Activated naive CD8-positive, alpha-beta T cell (primary cell): ENCODE measurements around the gene BAK1.
"Not testable (repeated sequence)": the region's sequence is repeated elsewhere in the genome, so short reads cannot be mapped to it uniquely, and the experiment has no call there.

Experiments used
- H3K27ac Mint-ChIP-seq: one replicate; pipeline ENCODE4 v1.8.0; 2021; ENCODE audit warnings: mixed read lengths
- H3K27me3 Mint-ChIP-seq: one replicate; pipeline ENCODE4 v1.8.0; 2021; ENCODE audit warnings: mixed read lengths
- H3K36me3 Mint-ChIP-seq: one replicate; pipeline ENCODE4 v1.8.0; 2021; ENCODE audit warnings: mixed read lengths
- H3K4me1 Mint-ChIP-seq: one replicate; pipeline ENCODE4 v1.8.0; 2021; ENCODE audit warnings: low read depth, mixed read lengths
- H3K4me3 Mint-ChIP-seq: one replicate; pipeline ENCODE4 v1.8.0; 2021; ENCODE audit warnings: mild to moderate bottlenecking, mixed read lengths
- H3K9me3 Mint-ChIP-seq: one replicate; pipeline ENCODE4 v1.8.0; 2021; ENCODE audit warnings: low read depth, mixed read lengths

The BAK1 gene

GRCh38 chr6:33597551-33598322 is 17.7 kb upstream of the BAK1 start:
- Mint-ChIP-seq H3K9me3 (no peaks in the 10 kb centered on the region), H3K4me1 (peaks cover 29% of the 10 kb centered on the region), H3K27me3 (no peaks in the 10 kb centered on the region), H3K4me3 (no peak overlapping the region), H3K36me3 (no peaks in the 10 kb centered on the region), H3K27ac (no peak overlapping the region)

DNA sequence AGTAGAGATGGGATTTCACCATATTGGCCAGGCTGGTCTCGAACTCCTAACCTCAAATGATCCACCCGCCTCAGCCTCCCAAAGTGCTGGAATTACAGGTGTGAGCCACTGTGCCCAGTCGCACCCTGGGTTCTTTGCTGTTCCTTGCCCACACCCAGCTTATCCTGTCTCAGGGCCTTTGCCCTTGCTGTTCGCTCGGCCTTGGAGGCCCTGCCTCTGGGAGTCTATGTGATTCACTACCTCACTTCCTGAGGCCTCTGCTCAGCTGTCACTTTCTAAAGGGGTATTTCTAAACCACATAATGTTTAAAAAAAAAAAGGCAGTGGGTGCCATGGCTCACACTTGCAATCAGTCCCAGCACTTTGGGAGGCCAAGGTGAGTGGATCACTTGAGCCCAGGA is 16.8 kb upstream of the BAK1 start:
- not testable (repeated sequence) for H3K9me3 Mint-ChIP-seq, H3K27me3 Mint-ChIP-seq, H3K36me3 Mint-ChIP-seq
- H3K4me1 Mint-ChIP-seq = peaks cover 36% of the 10 kb centered on the region
- peak overlapping the region; percentile 17 for H3K27ac Mint-ChIP-seq
- peak overlapping the region; percentile 37 for H3K4me3 Mint-ChIP-seq

DNA sequence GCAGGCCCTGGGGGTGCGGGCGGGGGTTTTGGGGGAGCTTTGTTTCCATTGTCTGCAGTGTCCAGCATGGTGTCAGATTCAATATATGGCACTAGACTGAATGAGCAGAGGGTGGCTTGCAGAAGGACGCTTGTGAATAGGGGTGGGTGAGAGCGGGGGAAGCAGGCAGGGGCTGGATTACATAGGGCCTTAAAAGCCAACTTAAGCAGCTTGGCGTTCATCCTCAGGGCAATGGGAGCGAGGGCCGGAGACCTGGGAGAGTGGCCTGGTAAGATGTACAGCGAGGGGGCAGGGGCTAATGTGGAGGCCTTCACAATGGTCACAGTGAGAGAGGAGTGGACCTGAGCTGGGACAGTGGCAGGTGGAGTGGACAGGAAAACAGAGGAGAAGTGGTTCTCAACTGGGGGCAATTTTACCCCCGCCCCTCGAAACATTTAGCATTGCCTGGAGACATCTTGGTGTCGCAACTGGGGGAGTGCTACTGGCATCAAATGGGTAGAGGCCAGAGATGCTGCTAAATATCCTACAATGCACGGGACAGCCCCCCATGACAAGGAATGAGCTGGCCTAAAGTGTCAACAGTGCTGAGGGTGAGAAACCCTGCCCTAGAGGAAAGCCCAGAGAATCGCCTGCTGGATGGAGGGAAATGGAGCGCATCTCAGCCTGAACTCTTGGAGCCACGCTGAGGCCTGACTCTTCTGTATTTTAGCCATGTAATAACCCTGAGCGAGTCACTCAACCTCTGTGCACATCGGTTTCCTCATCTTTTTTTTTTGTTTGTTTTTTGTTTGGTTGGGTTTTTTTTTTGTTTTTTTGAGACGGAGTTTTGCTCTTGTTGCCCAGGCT is 15.1 kb upstream of the BAK1 start:
- Mint-ChIP-seq H3K4me3 (peak overlapping the region; percentile 35), H3K9me3 (no peaks in the 10 kb centered on the region), H3K27me3 (no peaks in the 10 kb centered on the region), H3K4me1 (peaks cover 38% of the 10 kb centered on the region), H3K36me3 (no peaks in the 10 kb centered on the region), H3K27ac (no peak overlapping the region)

GRCh38 chr6:33593414-33593727 is 13.3 kb upstream of the BAK1 start:
- Mint-ChIP-seq H3K27me3 (no peaks in the 10 kb centered on the region), H3K27ac (peak overlapping the region; percentile 55), H3K9me3 (no peaks in the 10 kb centered on the region), H3K36me3 (no peaks in the 10 kb centered on the region), H3K4me3 (peak overlapping the region; percentile 59), H3K4me1 (peaks cover 30% of the 10 kb centered on the region)

DNA sequence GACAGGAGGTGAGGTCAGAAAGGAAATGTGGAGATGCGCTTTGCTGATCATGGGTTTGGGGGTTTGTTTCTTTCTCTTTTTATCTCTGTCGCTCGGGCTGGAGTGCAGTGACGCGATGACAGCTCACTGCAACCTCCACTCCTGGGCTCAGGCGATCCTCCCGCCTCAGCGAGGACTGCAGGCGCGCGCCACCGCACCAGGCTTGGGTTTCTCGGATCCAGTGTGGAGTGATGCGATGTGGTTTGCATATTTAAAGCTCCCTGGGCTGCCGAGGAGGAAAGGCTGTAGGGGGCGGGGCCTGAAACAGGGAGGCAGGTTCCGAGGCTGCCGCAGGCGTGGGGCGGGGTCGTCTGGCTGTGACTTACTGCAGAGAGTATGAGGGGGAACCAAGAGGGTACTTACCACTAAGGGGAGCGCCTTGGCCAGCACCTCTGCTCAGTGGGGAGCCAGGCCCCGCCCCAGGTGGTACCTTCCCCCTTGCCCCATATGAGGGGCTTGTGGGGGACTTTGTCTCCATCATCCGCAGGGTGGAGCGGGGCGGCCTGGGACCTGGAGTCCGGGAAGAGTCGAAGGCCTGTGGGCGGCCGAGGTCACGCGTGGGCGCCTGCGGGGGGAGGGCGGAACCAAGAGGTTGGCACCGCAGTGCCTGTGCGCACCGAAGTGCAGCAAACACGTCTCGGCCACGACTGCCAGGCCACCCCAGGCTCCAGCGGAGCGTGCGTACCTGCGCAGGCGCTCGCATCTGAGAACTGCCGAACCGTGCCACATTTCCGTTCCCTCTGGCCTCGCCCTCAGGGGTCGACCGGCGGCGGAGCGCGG is 12.7 kb upstream of the BAK1 start:
- Mint-ChIP-seq H3K9me3 (no peaks in the 10 kb centered on the region), H3K27me3 (no peaks in the 10 kb centered on the region), H3K27ac (peak overlapping the region; percentile 55), H3K4me1 (peaks cover 27% of the 10 kb centered on the region), H3K36me3 (no peaks in the 10 kb centered on the region), H3K4me3 (peak overlapping the region; percentile 59)

- Mint-ChIP-seq H3K27ac (peak overlapping the region; percentile 66), H3K9me3 (no peaks in the 10 kb centered on the region), H3K27me3 (no peaks in the 10 kb centered on the region), H3K4me3 (peak overlapping the region; percentile 59), H3K4me1 (peaks cover 24% of the 10 kb centered on the region), H3K36me3 (no peaks in the 10 kb centered on the region)
Measured at GRCh38 chr6:33592280-33592594, 12.2 kb upstream of the BAK1 start.

DNA sequence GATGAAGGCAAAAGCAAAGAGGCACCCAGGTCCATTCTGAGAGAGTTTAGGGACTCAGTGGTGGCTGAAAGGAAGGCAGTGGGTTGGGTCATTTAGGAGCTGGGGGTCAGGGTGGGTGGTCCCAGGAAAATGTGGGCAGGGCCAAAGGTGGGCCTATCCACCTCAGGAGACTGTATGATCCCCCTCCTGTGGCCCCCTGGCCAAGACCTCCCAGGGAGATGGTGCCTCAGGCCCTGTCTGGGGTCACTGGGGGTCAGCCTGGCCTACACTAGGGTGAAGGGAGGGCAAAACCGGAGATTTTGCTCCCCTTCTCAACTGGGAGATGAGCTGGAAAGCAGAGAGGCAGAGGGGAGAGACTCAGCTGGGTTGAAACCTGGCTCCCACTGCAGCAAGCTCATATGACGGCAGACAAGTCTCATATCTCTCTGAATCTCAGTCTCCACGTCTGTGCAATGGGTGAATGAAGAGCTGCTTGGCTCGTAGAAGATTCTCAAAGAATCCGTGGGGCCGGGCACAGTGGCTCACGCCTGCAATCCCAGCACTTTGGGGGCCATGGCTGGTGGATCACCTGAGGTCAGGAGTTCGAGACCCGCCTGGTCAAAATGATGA is 11.5 kb upstream of the BAK1 start:
- Mint-ChIP-seq H3K4me1 (peaks cover 18% of the 10 kb centered on the region), H3K9me3 (no peaks in the 10 kb centered on the region), H3K36me3 (no peaks in the 10 kb centered on the region), H3K27me3 (no peaks in the 10 kb centered on the region), H3K4me3 (peak overlapping the region; percentile 59), H3K27ac (no peak overlapping the region)

DNA sequence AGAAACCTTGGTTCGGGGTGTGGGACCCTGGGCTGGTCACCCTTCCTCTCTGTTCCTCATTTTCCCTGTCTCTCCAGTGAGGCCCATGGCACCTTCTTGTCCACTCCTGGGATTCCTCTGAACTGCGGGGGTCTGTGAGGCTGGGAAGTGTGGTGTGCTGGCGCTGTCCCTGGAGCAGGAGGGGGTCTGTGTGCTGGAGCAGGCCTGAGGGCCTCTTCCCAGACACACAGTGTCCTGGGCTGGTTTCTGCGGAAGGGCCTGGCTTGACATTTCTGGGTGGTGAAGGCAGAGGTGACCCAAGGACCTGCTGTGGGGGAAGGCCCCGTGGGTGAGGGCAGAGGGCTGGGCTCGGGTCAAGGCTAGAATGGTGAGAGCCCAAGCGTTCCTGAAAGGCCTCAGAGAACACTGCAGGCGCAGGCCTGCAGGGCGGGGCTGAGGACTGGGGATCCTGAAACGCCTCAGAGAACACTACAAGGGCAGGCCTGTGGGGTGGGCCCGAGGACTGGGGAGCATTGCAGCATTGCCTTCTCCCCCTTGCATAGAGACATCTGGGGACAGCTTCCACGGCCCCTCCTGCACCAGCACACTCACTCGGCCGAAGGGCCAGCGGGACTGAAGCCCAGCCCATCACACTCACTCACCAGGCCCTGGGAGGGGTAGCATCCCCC is 10.6 kb upstream of the BAK1 start:
- Mint-ChIP-seq H3K27ac (no peak overlapping the region), H3K36me3 (no peaks in the 10 kb centered on the region), H3K9me3 (no peaks in the 10 kb centered on the region), H3K4me1 (peaks cover 23% of the 10 kb centered on the region), H3K4me3 (no peak overlapping the region), H3K27me3 (no peaks in the 10 kb centered on the region)

GRCh38 chr6:33589731-33590530 is 9.9 kb upstream of the BAK1 start:
- no peak overlapping the region for H3K4me3 Mint-ChIP-seq
- no peaks in the 10 kb centered on the region for H3K27me3 Mint-ChIP-seq
- peaks cover 30% of the 10 kb centered on the region for H3K4me1 Mint-ChIP-seq
- no peaks in the 10 kb centered on the region for H3K36me3 Mint-ChIP-seq
- no peak overlapping the region for H3K27ac Mint-ChIP-seq
- no peaks in the 10 kb centered on the region for H3K9me3 Mint-ChIP-seq

- H3K27ac Mint-ChIP-seq = no peak overlapping the region
- H3K36me3 Mint-ChIP-seq = no peaks in the 10 kb centered on the region
- no peaks in the 10 kb centered on the region for H3K27me3 Mint-ChIP-seq
- no peak overlapping the region for H3K4me3 Mint-ChIP-seq
- no peaks in the 10 kb centered on the region for H3K9me3 Mint-ChIP-seq
- H3K4me1 Mint-ChIP-seq = peaks cover 31% of the 10 kb centered on the region
Measured at GRCh38 chr6:33589392-33589730, 9.3 kb upstream of the BAK1 start.

GRCh38 chr6:33588894-33589293 is 8.8 kb upstream of the BAK1 start:
- H3K27ac Mint-ChIP-seq = no peak overlapping the region
- H3K4me3 Mint-ChIP-seq = no peak overlapping the region
- no peaks in the 10 kb centered on the region for H3K27me3 Mint-ChIP-seq
- no peaks in the 10 kb centered on the region for H3K9me3 Mint-ChIP-seq
- no peaks in the 10 kb centered on the region for H3K36me3 Mint-ChIP-seq
- peaks cover 31% of the 10 kb centered on the region for H3K4me1 Mint-ChIP-seq

GRCh38 chr6:33587529-33587928 is 7.5 kb upstream of the BAK1 start:
- Mint-ChIP-seq H3K36me3 (no peaks in the 10 kb centered on the region), H3K4me1 (peaks cover 23% of the 10 kb centered on the region), H3K27ac (no peak overlapping the region)

DNA sequence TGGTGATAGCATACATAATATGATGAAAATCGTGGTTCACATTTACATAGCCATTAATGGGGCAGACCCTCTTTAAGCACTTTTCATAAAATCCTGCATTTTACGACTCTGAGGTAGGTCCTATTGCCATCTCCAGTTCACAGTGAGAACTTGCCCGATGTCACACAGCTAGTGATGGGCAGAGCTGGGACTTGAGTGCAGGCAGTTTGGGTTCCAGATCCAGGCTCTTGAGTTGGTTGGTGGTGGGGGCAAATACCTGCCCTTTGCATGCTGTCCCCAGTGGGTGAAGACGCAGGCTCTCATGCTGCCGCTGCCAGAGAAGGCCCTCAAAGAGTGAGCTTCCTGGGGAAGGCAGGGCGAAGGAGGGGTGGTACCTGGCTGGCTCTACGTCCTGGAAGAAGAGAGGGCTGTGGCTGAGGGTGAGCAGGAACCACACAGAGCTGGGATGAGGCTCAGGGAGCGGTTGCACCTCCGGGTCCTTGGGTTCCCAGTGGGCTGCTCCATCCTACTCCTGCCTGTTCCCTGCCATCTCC is 6.1 kb upstream of the BAK1 start:
- H3K36me3 Mint-ChIP-seq = no peaks in the 10 kb centered on the region
- H3K4me3 Mint-ChIP-seq = no peak overlapping the region
- no peaks in the 10 kb centered on the region for H3K9me3 Mint-ChIP-seq
- no peaks in the 10 kb centered on the region for H3K27me3 Mint-ChIP-seq
- H3K27ac Mint-ChIP-seq = peak overlapping the region; percentile 93
- H3K4me1 Mint-ChIP-seq = peaks cover 17% of the 10 kb centered on the region

More at GRCh38 chr6:33587529-33587928, 7.5 kb upstream of the BAK1 start:
- Mint-ChIP-seq H3K4me3 (no peak overlapping the region), H3K27me3 (no peaks in the 10 kb centered on the region), H3K9me3 (no peaks in the 10 kb centered on the region)
